Lower lobe of right lung (tissue), 2 donors: ENCODE results near the gene GSX1. TPM values are rescaled to one million over a fixed set of nuclear protein-coding genes. Genes with fewer than 3 reads are reported as not detected.

ENCODE experiments used
- ATAC-seq, 2 donors: fragments of 200-7000 bp; cut with Tn5 transposase; one replicate each; pipeline ENCODE4 v1.9.1; 2020 to 2022; ENCODE audit warnings: mild to moderate bottlenecking in 2 of 2, moderate library complexity in 2 of 2
- DNase-seq: peaks from one replicate; pipeline ENCODE4 v3.0.0-alpha.2; 2020
- H3K27ac ChIP-seq: fragments of 200-600 bp; one replicate; pipeline ENCODE4 v1.8.0; 2022
- H3K27me3 ChIP-seq: fragments of 200-600 bp; one replicate; pipeline ENCODE4 v1.8.0; 2022; ENCODE audit warnings: low read depth
- H3K36me3 ChIP-seq: fragments of 200-600 bp; one replicate; pipeline ENCODE4 v1.8.0; 2022; ENCODE audit warnings: mild to moderate bottlenecking
- H3K4me1 ChIP-seq: fragments of 200-600 bp; one replicate; pipeline ENCODE4 v1.8.0; 2022
- H3K4me3 ChIP-seq: fragments of 200-600 bp; one replicate; pipeline ENCODE4 v1.8.0; 2022; ENCODE audit warnings: mild to moderate bottlenecking
- H3K9me3 ChIP-seq: fragments of 200-600 bp; one replicate; pipeline ENCODE4 v1.8.0; 2022
- intact Hi-C: fragments of 100-400 bp; cut with DNase I; formaldehyde crosslinking; loops from one replicate; pipeline ENCODE4 v1.11.0; 2022
- total RNA-seq: library from RNA; stranded (reverse); fragmentation: NEBNext Ultra II Directional; extraction: Animal tissue kit (Norgen Biotek cat#: 25700); gene quantifications from one replicate; pipeline ENCODE4 v1.2.1, GENCODE V29; 2021
- TF ChIP-seq, protein P1 (sequence below): fragments of 200-600 bp; IDR thresholded peaks from one replicate; pipeline ENCODE4 v1.8.0; 2022; ENCODE audit warnings: antibody characterized with exemption, mild to moderate bottlenecking
- donor health status: DM: no; HTN: yes; CAD: no; lungs with severe emphysema.

The GSX1 gene
- total RNA-seq, 1 donor from 2014 or later, result not detected

DNA sequence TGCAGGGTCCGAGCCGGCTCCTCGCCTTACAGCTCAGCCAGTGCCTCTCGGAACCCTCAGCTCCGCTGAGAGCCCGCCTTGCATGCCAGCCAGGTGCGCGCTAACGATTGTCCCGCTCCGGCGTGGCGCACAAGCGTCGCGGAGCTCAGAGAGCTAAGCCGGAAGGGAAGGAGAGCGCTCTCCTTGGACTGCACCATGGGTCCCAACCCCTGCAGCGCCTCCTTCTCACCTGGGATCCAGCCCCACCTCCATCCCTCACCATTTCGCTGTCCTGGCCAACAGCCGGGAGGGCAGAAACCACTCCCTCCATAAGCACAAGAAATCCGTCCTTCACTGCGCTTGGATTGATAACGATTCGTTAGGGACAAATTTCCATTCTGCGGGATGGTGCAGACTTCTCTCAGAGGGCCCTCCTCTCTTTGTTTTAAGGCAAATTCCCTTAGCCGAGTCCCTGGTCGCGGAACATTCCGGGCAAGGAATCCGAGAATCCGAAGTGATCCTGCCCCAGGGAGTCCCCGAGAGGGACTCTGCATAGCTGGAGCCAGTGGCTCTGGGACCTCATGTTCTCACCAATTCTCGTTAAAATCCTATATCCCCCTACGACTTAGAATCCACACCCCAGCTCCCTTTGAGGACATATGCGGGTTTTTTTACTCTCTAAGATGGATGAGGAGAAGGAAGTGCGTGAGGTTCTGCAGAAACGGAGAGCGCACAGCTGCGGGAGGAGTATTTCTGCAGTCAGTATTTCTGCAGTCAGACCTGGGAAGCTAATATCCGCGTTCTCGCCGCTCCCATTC lies 2.8 kb downstream of the GSX1 start:
- Histone ChIP-seq H3K4me1 (peaks cover 26% of the 10 kb centered on the region), H3K27ac (no peak overlapping the region), H3K4me3 (no peak overlapping the region), H3K9me3 (no peaks in the 10 kb centered on the region), H3K27me3 (peaks cover 97% of the 10 kb centered on the region), H3K36me3 (no peaks in the 10 kb centered on the region)
- DNase-seq (no peak), ATAC-seq (no peak)
- intact Hi-C loops, result no loop called here
- TF ChIP-seq, protein P1, sequence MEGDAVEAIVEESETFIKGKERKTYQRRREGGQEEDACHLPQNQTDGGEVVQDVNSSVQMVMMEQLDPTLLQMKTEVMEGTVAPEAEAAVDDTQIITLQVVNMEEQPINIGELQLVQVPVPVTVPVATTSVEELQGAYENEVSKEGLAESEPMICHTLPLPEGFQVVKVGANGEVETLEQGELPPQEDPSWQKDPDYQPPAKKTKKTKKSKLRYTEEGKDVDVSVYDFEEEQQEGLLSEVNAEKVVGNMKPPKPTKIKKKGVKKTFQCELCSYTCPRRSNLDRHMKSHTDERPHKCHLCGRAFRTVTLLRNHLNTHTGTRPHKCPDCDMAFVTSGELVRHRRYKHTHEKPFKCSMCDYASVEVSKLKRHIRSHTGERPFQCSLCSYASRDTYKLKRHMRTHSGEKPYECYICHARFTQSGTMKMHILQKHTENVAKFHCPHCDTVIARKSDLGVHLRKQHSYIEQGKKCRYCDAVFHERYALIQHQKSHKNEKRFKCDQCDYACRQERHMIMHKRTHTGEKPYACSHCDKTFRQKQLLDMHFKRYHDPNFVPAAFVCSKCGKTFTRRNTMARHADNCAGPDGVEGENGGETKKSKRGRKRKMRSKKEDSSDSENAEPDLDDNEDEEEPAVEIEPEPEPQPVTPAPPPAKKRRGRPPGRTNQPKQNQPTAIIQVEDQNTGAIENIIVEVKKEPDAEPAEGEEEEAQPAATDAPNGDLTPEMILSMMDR, result no peak

DNA sequence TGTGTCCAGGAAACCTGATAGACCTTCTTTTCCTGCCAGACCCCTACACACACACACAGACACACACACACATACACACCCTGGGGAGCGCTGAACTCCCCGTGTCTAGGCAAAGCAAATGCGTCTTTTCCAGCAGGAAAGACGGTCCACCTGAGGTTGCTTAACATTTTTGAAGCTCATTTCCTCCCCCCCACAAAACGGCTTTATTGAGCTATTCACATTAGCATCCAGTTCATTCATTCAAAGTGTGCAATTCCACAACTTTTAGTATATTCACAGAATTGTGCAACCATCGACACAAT lies 3.4 kb downstream of the GSX1 start:
- Histone ChIP-seq H3K27me3 (peaks cover 95% of the 10 kb centered on the region), H3K36me3 (no peaks in the 10 kb centered on the region), H3K9me3 (no peaks in the 10 kb centered on the region), H3K4me1 (peaks cover 21% of the 10 kb centered on the region), H3K4me3 (no peak overlapping the region), H3K27ac (no peak overlapping the region)
- TF ChIP-seq, protein P1, result no peak
- DNase-seq (no peak), ATAC-seq (no peak)
- intact Hi-C loops, result no loop called here

DNA sequence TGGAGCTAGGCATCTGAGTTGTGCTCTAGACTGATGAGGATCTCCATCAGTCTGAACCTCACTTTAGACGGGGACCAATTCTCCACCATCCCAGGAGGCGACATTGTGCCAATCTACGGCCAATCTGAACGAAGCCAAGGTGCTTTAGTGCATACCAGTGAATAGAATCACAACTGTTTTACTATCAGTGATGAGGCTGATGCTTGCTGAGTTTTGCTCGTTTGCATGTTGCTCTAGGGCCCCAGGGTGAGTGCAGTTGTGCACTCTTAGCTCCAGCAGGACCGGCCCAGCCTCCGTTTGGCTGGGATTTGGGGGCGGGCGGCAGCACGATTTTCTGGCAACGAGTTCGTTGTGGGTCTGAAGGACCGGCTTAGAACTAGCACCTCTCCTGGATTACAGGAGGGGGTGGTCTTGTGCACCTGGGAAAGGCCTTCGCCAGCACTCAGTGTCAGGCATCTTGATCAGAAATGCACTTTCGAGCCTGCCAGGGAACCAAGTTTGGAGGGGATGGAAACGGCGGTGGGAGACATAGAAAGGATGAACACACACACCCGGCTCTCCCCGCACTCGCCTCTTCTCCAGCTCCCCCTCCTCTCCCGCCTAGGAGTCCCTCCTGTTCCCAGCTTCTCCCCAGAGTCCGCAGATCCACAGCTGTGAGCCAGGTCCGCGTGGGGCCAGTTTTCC lies 4.4 kb downstream of the GSX1 start:
- H3K9me3 ChIP-seq, result no peaks in the 10 kb centered on the region
- no peaks in the 10 kb centered on the region for H3K36me3 ChIP-seq
- H3K27ac ChIP-seq, result no peak overlapping the region
- intact Hi-C loops, result no loop called here
- H3K4me1 ChIP-seq, result peaks cover 11% of the 10 kb centered on the region
- no peak overlapping the region for H3K4me3 ChIP-seq
- ATAC-seq (no peak), DNase-seq (no peak)
- H3K27me3 ChIP-seq, result peaks cover 95% of the 10 kb centered on the region
- TF ChIP-seq, protein P1, result no peak

DNA sequence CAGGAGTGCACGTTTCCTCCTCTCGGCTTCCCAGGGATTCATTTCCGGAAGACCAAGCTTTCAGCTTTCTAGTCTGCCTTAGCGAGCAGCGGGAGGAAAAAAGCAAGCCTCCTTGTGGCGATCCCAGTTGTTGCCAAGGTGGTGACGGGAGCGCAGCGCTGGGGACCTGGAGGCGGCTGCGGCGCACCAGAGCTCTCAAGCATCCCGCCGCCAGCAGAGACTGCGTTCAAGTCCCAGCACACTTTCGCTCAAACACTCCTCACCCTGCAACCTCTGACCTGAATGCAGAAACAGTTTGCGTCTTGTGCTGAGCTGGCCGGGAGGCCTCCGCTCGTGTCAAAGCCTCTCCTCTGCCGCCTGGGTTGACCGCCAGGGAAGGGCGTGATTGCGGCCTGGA lies 4.9 kb downstream of the GSX1 start:
- intact Hi-C loops, result no loop called here
- ATAC-seq (no peak), DNase-seq (no peak)
- Histone ChIP-seq H3K4me1 (peaks cover 6% of the 10 kb centered on the region), H3K36me3 (no peaks in the 10 kb centered on the region), H3K4me3 (no peak overlapping the region), H3K27ac (no peak overlapping the region), H3K9me3 (no peaks in the 10 kb centered on the region), H3K27me3 (peaks cover 95% of the 10 kb centered on the region)
- TF ChIP-seq, protein P1, result no peak

DNA sequence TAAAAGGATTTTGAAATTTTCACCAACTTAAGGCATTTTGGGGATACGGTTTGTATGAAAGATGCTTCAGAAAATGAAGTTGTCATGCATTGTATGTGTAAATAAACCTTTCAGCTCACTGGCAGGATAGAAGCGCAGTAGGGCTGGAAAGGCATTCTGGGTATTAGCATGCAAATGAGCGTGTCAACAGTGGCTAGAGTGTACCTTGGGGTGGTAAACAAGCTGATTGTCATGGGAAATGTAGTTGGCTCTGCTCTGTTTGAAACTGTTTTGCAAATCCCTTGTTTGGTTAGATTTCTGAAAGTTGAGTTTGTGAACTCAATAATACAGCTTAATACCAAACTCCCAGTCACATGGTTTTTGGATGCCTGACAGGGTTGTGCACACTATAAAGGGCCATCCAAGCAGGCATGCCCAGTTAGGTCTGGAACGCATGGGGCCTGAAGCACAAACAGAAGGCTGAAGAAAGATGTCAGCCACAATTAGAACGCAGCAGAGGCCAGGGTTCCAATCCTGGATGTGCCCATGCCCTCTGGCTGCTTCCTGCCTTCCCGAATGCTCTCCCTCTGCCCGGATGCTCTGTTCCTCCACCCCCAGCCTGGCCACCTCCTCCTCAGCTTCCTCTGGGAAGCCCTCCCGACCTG lies 14.6 kb downstream of the GSX1 start:
- Histone ChIP-seq H3K9me3 (no peaks in the 10 kb centered on the region), H3K27me3 (peaks cover 49% of the 10 kb centered on the region), H3K27ac (no peak overlapping the region), H3K36me3 (no peaks in the 10 kb centered on the region), H3K4me3 (no peak overlapping the region), H3K4me1 (no peaks in the 10 kb centered on the region)
- intact Hi-C loops, result no loop called here
- DNase-seq (no peak), ATAC-seq (no peak)
- TF ChIP-seq, protein P1, result no peak
